Fibroblast of villous mesenchyme (primary cell): ENCODE data around the gene PPP2R5E. TPM values are rescaled to one million over a fixed set of nuclear protein-coding genes. Genes with fewer than 3 reads are reported as not detected.
A peak's percentile ranks its signal among the peaks of the same experiment; 100 is the strongest.

Experiments
- DNase-seq: peaks from one replicate; pipeline ENCODE4 v3.0.0-alpha.2; 2010; ENCODE audit warnings: low read depth
- H3K4me3 ChIP-seq: 2 replicates; pipeline ENCODE4 v1.5.1; 2011; ENCODE audit warnings: low read depth, mild to moderate bottlenecking, low read length
- CTCF ChIP-seq: IDR thresholded peaks from 2 replicates; pipeline ENCODE4 v1.5.1; 2012; ENCODE audit warnings: low read depth, mild to moderate bottlenecking, low read length; ENCODE audit not compliant: insufficient read depth
- total RNA-seq: library from RNA; depleted of rRNA; stranded (reverse); fragments of >200 nt; gene quantifications from 2 replicates; pipeline ENCODE4 v1.2.3, GENCODE V29; 2012

The PPP2R5E gene
- total RNA-seq, 1 donor: 32.4 TPM

- no peak for DNase-seq
- no peak for TF ChIP-seq CTCF
- no peak overlapping the region for H3K4me3 ChIP-seq
These were observed 75.6 kb downstream of the PPP2R5E start for GRCh38 chr14:63467440-63468072.

DNA sequence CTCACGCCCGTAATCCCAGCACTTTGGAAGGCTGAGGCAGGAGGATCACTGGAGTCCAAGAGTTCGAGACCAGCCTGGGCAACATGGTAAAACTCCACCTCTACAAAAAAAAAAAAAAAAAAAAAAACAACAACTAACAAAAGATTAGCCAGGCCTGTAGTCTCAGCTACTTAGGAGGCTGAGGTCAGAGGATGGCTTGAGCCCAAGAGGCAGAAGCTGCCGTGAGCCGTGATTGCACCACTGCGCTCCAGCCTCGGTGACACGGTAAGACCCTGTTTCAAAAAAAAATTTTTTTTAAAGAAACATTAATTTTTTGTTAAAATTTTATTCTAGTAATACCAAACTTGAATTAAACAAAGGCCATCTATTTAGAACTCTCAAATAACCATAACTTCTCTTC lies 77.8 kb downstream of the PPP2R5E start:
- no peak for DNase-seq
- TF ChIP-seq CTCF: no peak

DNA sequence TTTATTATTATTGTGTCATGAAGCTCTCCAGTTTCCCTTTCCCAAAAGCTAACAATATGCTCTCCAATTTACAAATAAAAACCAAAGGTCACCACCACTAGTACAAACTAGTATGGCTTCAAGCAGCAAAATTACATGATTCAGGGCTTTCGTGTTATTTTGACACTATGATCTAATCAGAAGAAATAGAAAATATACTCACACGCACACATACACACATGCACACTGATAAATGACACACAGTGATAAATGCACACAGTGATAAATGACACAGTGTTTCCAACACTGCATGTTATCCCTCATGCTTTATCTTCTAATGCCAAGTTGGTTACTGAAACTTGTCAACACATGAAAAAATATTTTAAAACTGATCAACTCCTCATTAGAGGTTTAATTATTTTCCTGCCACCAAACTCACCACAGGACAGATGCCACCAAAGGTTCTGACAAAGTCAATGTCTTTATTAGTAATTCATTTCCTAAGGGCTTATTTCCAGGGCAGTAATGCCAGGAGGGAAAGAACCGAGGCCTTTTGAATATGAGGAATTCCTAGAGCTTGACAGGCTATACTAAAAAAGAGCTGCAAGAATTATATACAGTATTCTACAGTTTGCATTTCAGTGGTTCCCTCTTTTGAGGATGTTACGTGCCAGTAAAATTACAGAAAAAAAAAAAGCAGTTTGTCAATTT lies 82.4 kb downstream of the PPP2R5E start:
- TF ChIP-seq CTCF: no peak
- DNase-seq: no peak
- H3K4me3 ChIP-seq: no peak overlapping the region

More for the DNA sequence above, 77.8 kb downstream of the PPP2R5E start:
- H3K4me3 ChIP-seq: no peak overlapping the region

DNA sequence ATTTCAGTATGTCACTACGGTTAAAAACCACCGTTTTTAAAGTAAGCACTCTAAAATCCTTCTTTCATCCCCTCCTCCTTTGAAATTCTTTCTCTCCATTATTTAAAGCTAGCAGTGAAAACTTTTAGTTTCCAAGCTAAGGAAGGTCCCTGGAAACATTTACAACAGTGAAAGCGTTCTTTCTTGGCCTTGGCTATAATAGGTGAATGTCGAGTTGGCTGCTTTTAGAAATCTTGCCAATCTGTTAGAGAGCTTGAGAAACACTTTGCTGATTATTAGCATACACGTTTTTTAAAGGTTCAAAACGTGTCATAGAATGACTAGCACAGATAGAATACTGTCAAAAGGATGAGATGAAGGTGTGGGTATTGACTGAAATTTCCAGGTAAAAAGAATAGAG lies 83.4 kb downstream of the PPP2R5E start:
- no peak for DNase-seq
- H3K4me3 ChIP-seq: no peak overlapping the region
- TF ChIP-seq CTCF: no peak

DNA sequence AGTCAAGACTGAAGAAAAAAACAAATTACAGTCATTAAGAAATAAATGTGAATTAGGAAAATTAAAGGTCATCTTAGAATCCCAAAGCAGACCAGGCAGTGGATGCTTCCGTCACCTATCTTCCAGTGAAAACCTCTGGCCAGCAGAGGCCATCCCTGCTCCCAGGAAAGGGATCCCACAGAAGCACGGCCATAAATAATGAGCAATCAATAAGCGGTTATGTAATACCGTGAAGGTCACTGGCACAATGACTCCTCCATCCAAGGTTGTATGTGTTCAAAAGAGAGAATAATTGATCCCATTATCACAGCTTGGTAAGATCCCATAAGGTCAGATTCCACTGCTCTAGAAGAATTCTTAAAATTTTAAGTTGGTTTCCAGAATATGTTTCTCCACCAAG lies 85.7 kb downstream of the PPP2R5E start:
- no peak for TF ChIP-seq CTCF
- H3K4me3 ChIP-seq: no peak overlapping the region
- DNase-seq: no peak

DNA sequence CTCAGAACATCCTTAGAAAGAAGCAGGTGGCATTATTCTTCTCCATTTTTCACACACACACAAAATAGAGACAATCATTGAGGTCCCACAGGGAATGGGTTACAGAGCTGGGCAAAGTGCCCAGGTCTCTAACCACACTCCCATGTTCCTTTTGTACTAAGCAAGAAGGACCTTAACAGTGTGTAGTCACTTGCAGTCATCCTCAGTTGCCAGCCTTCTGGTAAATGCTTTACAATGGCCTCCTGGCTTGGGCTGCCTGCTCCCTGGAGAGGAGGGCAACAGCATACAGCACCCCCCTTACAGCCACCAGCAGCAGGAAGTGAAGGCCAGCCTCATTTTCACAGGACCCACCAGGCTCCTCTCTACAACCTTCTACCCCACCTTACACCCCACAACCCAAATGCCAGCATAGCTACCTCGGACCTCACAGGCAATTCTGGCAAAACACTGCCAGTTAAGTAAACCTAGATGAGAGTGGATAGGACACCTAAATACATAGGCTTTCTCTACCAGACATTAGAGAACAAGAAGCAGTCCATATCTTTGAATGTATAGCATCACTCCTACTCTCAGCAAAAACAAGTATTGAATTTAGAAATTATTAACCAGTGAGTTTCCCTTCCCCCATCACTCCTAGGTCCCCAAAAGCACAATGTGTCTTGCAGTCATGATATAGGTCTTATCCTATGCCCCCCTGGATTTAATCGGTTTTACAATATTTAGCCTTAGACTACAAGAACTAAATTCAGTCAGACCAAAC lies 88.1 kb downstream of the PPP2R5E start:
- DNase-seq: peak; percentile 31
- no peak for TF ChIP-seq CTCF
- no peak overlapping the region for H3K4me3 ChIP-seq
